Type B pancreatic cell (in vitro differentiated cells): ENCODE measurements around the gene FOXP4. TPM values are rescaled to one million over a fixed set of nuclear protein-coding genes. Genes with fewer than 3 reads are reported as not detected.

Experiments
- DNase-seq: peaks from one replicate; pipeline ENCODE4 v3.0.0; 2021; ENCODE audit warnings: mixed read lengths; ENCODE audit not compliant: unreplicated experiment; ENCODE audit errors: extremely low spot score
- H3K27ac Mint-ChIP-seq: 2 replicates; pipeline ENCODE4 v1.8.0; 2021; ENCODE audit warnings: mild to moderate bottlenecking, mixed read lengths
- H3K27me3 Mint-ChIP-seq: 2 replicates; pipeline ENCODE4 v1.8.0; 2021; ENCODE audit warnings: mixed read lengths
- H3K36me3 Mint-ChIP-seq: 2 replicates; pipeline ENCODE4 v1.8.0; 2021; ENCODE audit warnings: mixed read lengths
- H3K4me1 Mint-ChIP-seq: one replicate; pipeline ENCODE4 v1.8.0; 2021; ENCODE audit warnings: mixed read lengths; ENCODE audit not compliant: unreplicated experiment
- H3K4me3 Mint-ChIP-seq: 2 replicates; pipeline ENCODE4 v1.8.0; 2021; ENCODE audit warnings: mild to moderate bottlenecking, mixed read lengths
- H3K9me3 Mint-ChIP-seq: 2 replicates; pipeline ENCODE4 v1.8.0; 2021; ENCODE audit warnings: mixed read lengths
- CTCF ChIP-seq: fragments of 200-600 bp; sonication (generic); conservative IDR thresholded peaks from 2 replicates; pipeline ENCODE4 v1.5.0; 2021; ENCODE audit warnings: antibody characterized with exemption, mild to moderate bottlenecking
- total RNA-seq: library from RNA; stranded (reverse); gene quantifications from 2 replicates; pipeline ENCODE4 v1.2.1, GENCODE V29; 2021; ENCODE audit warnings: low replicate concordance

FOXP4 gene
- total RNA-seq, 1 donor from 2014 or later: 100 TPM

- peaks cover 41% of the 10 kb centered on the region for H3K4me1 Mint-ChIP-seq
- no peak for TF ChIP-seq CTCF
- H3K36me3 Mint-ChIP-seq: no peaks in the 10 kb centered on the region
- H3K27me3 Mint-ChIP-seq: peaks cover 17% of the 10 kb centered on the region
- no peaks in the 10 kb centered on the region for H3K9me3 Mint-ChIP-seq
- DNase-seq: no peak
- H3K4me3 Mint-ChIP-seq: no peak overlapping the region
- no peak overlapping the region for H3K27ac Mint-ChIP-seq
These were observed 82.9 kb downstream of the FOXP4 start for GRCh38 chr6:41629128-41629527.

- no peaks in the 10 kb centered on the region for H3K9me3 Mint-ChIP-seq
- no peak for DNase-seq
- TF ChIP-seq CTCF: no peak
- no peak overlapping the region for H3K4me3 Mint-ChIP-seq
- peaks cover 23% of the 10 kb centered on the region for H3K27me3 Mint-ChIP-seq
- no peak overlapping the region for H3K27ac Mint-ChIP-seq
- peaks cover 47% of the 10 kb centered on the region for H3K4me1 Mint-ChIP-seq
- H3K36me3 Mint-ChIP-seq: no peaks in the 10 kb centered on the region
These were observed 83.9 kb downstream of the FOXP4 start for GRCh38 chr6:41630069-41630468.

GRCh38 chr6:41630946-41631345 is 84.8 kb downstream of the FOXP4 start:
- no peak overlapping the region for H3K4me3 Mint-ChIP-seq
- DNase-seq: no peak
- H3K9me3 Mint-ChIP-seq: no peaks in the 10 kb centered on the region
- H3K27me3 Mint-ChIP-seq: peaks cover 29% of the 10 kb centered on the region
- H3K4me1 Mint-ChIP-seq: peaks cover 50% of the 10 kb centered on the region
- no peak for TF ChIP-seq CTCF
- no peaks in the 10 kb centered on the region for H3K36me3 Mint-ChIP-seq
- H3K27ac Mint-ChIP-seq: no peak overlapping the region

DNA sequence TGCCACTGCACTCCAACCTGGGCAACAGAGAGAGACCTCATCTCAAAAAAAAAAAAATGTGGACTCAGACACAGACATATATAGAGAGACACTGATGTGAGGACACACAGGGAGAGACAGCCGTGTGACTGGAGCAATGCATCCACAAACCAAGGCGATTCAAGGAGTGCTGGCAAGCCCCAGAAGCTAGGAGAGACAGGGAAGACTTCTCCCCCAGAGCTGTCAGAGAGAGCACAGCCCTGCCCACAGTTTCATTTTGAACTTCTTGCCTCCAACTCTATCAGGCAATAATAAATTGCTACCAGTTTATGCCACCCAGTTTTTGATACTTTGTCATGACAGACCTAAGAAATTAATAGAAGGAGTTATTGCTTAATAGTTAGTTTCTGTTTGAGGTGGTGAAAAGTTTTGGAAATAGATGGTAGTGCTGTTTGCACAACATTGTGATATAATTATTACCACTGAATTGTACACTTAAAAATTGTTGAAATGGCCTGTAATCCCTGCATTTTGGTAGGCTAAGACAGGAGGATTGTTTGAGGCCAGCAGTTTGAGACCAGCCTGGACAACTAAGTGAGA is 87.0 kb downstream of the FOXP4 start:
- no peak for TF ChIP-seq CTCF
- Mint-ChIP-seq H3K27ac (no peak overlapping the region), H3K4me3 (no peak overlapping the region), H3K4me1 (peaks cover 42% of the 10 kb centered on the region), H3K9me3 (no peaks in the 10 kb centered on the region), H3K36me3 (no peaks in the 10 kb centered on the region), H3K27me3 (peaks cover 42% of the 10 kb centered on the region)
- DNase-seq: no peak

DNA sequence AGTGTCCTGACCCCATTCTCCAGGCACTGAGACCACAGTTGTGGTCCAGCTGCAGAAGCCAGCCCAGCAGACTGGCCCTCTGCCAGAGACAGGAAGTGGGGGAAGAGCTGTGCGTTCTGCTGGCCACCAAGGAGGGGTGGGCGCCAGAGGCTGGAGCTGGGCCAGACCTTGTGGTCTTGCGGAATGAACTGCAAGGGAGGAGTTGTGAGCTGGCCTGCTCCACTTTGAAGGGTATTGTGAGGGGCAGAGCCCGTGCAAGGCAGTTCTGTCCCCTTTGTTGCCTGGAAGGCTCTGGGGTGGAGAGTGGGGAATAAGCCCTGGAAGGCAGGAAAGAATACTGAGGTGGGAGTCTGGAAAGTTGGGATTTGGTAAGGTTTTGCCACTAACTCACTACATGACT is 88.5 kb downstream of the FOXP4 start:
- Mint-ChIP-seq H3K9me3 (no peaks in the 10 kb centered on the region), H3K27ac (no peak overlapping the region), H3K36me3 (no peaks in the 10 kb centered on the region), H3K4me3 (peak overlapping the region; percentile 53), H3K4me1 (peaks cover 48% of the 10 kb centered on the region), H3K27me3 (peaks cover 50% of the 10 kb centered on the region)
- no peak for DNase-seq
- no peak for TF ChIP-seq CTCF

- no peaks in the 10 kb centered on the region for H3K36me3 Mint-ChIP-seq
- peaks cover 54% of the 10 kb centered on the region for H3K4me1 Mint-ChIP-seq
- no peak for DNase-seq
- H3K27ac Mint-ChIP-seq: peak overlapping the region; percentile 94
- no peaks in the 10 kb centered on the region for H3K9me3 Mint-ChIP-seq
- H3K27me3 Mint-ChIP-seq: peaks cover 57% of the 10 kb centered on the region
- TF ChIP-seq CTCF: no peak
- peak overlapping the region; percentile 53 for H3K4me3 Mint-ChIP-seq
These were observed 89.2 kb downstream of the FOXP4 start for GRCh38 chr6:41635365-41635764.
